ENCODE results near the gene STAB2. TPM values are rescaled to one million over a fixed set of nuclear protein-coding genes. Genes with fewer than 3 reads are reported as not detected.

Gene STAB2
- total RNA-seq, 1 donor from 2014 or later: not detected

GRCh38 chr12:103639983-103640382 lies 52.9 kb downstream of the STAB2 start:
- H3K4me3 ChIP-seq: no peak overlapping the region
- H3K36me3 ChIP-seq: no peaks in the 10 kb centered on the region
- Mint-ChIP-seq H3K4me1 (no peaks in the 10 kb centered on the region), H3K27me3 (ENCODE audit: insufficient read depth, low read depth) (peaks cover 6% of the 10 kb centered on the region), H3K9me3 (peaks cover 2% of the 10 kb centered on the region), H3K4me3 (no peak overlapping the region), H3K36me3 (no peaks in the 10 kb centered on the region), H3K27ac (no peak overlapping the region)
- no peaks in the 10 kb centered on the region for H3K27me3 ChIP-seq
- no peaks in the 10 kb centered on the region for H3K4me1 ChIP-seq
- H3K9ac ChIP-seq: no peak overlapping the region
- H3K27ac ChIP-seq: no peak overlapping the region
- no peaks in the 10 kb centered on the region for H4K20me1 ChIP-seq (ENCODE audit: low read depth)
- H3K79me2 ChIP-seq (ENCODE audit: low read depth): no peaks in the 10 kb centered on the region
- no peak overlapping the region for H3K4me2 ChIP-seq
- DNase-seq (ENCODE audit: low spot score): no peak
- H3K9me3 ChIP-seq (ENCODE audit: low read depth): no peaks in the 10 kb centered on the region
- H2AFZ ChIP-seq (replicated peaks): no peak overlapping the region
- TF ChIP-seq CTCF (IDR thresholded peaks at IDR 0.05): no peak
- no peak for TF ChIP-seq EZH2 (IDR thresholded peaks at IDR 0.05)
- no peak for TF ChIP-seq EZH2phosphoT487 (IDR thresholded peaks at IDR 0.05)
- H3F3A ChIP-seq (ENCODE audit: low read depth): no peaks in the 10 kb centered on the region

- Histone ChIP-seq H3K9ac (no peak overlapping the region), H3K4me1 (no peaks in the 10 kb centered on the region), H3K36me3 (no peaks in the 10 kb centered on the region), H3K4me2 (no peak overlapping the region), H3F3A (ENCODE audit: low read depth) (no peaks in the 10 kb centered on the region), H4K20me1 (ENCODE audit: low read depth) (no peaks in the 10 kb centered on the region), H3K79me2 (ENCODE audit: low read depth) (no peaks in the 10 kb centered on the region), H3K27me3 (no peaks in the 10 kb centered on the region), H3K27ac (no peak overlapping the region), H2AFZ (replicated peaks) (no peak overlapping the region), H3K9me3 (ENCODE audit: low read depth) (no peaks in the 10 kb centered on the region), H3K4me3 (no peak overlapping the region)
- Mint-ChIP-seq H3K27ac (no peak overlapping the region), H3K27me3 (ENCODE audit: insufficient read depth, low read depth) (peaks cover 2% of the 10 kb centered on the region), H3K4me1 (no peaks in the 10 kb centered on the region), H3K9me3 (peaks cover 2% of the 10 kb centered on the region), H3K36me3 (no peaks in the 10 kb centered on the region), H3K4me3 (no peak overlapping the region)
- DNase-seq (ENCODE audit: low spot score): no peak
- TF ChIP-seq EZH2 (IDR thresholded peaks at IDR 0.05) (no peak), CTCF (IDR thresholded peaks at IDR 0.05) (no peak), EZH2phosphoT487 (IDR thresholded peaks at IDR 0.05) (no peak)
Observed at GRCh38 chr12:103640410-103640809, 53.3 kb downstream of the STAB2 start.

- no peaks in the 10 kb centered on the region for H3K79me2 ChIP-seq (ENCODE audit: low read depth)
- no peak overlapping the region for H3K4me3 Mint-ChIP-seq
- H3K27ac ChIP-seq: no peak overlapping the region
- H3K9ac ChIP-seq: no peak overlapping the region
- no peaks in the 10 kb centered on the region for H3K4me1 Mint-ChIP-seq
- DNase-seq (ENCODE audit: low spot score): no peak
- peaks cover 2% of the 10 kb centered on the region for H3K9me3 Mint-ChIP-seq
- H3F3A ChIP-seq (ENCODE audit: low read depth): no peaks in the 10 kb centered on the region
- H3K9me3 ChIP-seq (ENCODE audit: low read depth): no peaks in the 10 kb centered on the region
- H3K27ac Mint-ChIP-seq: no peak overlapping the region
- no peak overlapping the region for H3K4me3 ChIP-seq
- no peaks in the 10 kb centered on the region for H4K20me1 ChIP-seq (ENCODE audit: low read depth)
- H3K36me3 ChIP-seq: no peaks in the 10 kb centered on the region
- H2AFZ ChIP-seq (replicated peaks): no peak overlapping the region
- no peaks in the 10 kb centered on the region for H3K27me3 ChIP-seq
- H3K27me3 Mint-ChIP-seq (ENCODE audit: insufficient read depth, low read depth): peaks cover 2% of the 10 kb centered on the region
- H3K36me3 Mint-ChIP-seq: no peaks in the 10 kb centered on the region
- no peaks in the 10 kb centered on the region for H3K4me1 ChIP-seq
- TF ChIP-seq EZH2phosphoT487 (IDR thresholded peaks at IDR 0.05) (no peak), CTCF (IDR thresholded peaks at IDR 0.05) (no peak), EZH2 (IDR thresholded peaks at IDR 0.05) (no peak)
- no peak overlapping the region for H3K4me2 ChIP-seq
Observed at GRCh38 chr12:103640831-103641230, 53.8 kb downstream of the STAB2 start.

Data from neural progenitor cell (in vitro differentiated cells).